Measurements from ENCODE around the gene SLC24A2. TPM values are rescaled to one million over a fixed set of nuclear protein-coding genes. Genes with fewer than 3 reads are reported as not detected.

SLC24A2 gene
- total and polyA plus RNA-seq, 2 donors (not counting 3 experiments of a cell fraction or from before 2014, with no cell fraction given) = not detected

DNA sequence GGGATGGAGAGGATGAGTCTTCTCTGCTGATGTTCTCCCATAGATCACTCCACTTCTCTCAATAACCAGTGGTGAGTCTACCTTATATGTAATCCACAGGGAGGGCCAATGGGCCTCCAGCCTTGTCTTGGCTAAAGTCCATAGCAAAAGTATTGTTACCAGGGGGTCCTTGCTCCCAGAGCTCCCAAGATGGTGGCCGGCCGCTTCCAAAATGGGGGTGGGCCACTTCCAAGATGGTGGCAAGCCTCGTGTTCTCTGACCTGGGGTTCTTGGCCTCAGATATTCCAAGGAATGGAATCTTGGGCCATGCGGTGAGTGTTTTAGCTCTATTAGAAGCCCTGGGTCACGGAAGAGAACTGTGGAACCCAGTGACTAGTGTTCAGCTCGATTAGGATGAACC is 12.0 kb upstream of the SLC24A2 start:
- FAIRE-seq (no peak), DNase-seq (ENCODE audit: low read depth, low spot score) (no peak)
- ChIA-PET CTCF (no interaction called here), POLR2A (no interaction called here)
- Histone ChIP-seq H3K4me2 (ENCODE audit: insufficient read depth, low read length) (no peak overlapping the region), H3K9me1 (replicated peaks; ENCODE audit: control insufficient read depth, extremely low read depth, insufficient read depth, low read length) (no peaks in the 10 kb centered on the region), H4K20me1 (replicated peaks; ENCODE audit: control insufficient read depth, extremely low read depth, insufficient read depth, low read length) (no peaks in the 10 kb centered on the region), H3K27me3 (ENCODE audit: control insufficient read depth in 2 of 2, insufficient read depth in 2 of 2, low read length in 2 of 2) (no peaks in the 10 kb centered on the region), H2AFZ (ENCODE audit: low read depth, low read length) (no peak overlapping the region), H3K9me3 (replicated peaks; ENCODE audit: control insufficient read depth, insufficient read depth, low read length) (no peaks in the 10 kb centered on the region), H3K4me3 (replicated peaks in 1 of 3; ENCODE audit: insufficient read depth in 1 of 3, low read depth in 1 of 3, low read length in 3 of 3) (no peak overlapping the region), H3K36me3 (ENCODE audit: control insufficient read depth in 2 of 2, extremely low read depth in 1 of 2, insufficient read depth in 2 of 2, low read length in 2 of 2) (no peaks in the 10 kb centered on the region), H3K4me1 (ENCODE audit: control insufficient read depth, extremely low read depth, insufficient read depth, low read length) (no peaks in the 10 kb centered on the region), H3K9ac (replicated peaks; ENCODE audit: extremely low read depth, insufficient read depth, low read length) (no peak overlapping the region), H3K79me2 (ENCODE audit: control insufficient read depth, insufficient read depth, low read length) (no peaks in the 10 kb centered on the region), H3K27ac (ENCODE audit: insufficient read depth, low read depth, low read length) (no peak overlapping the region)
- intact Hi-C loops (cut with micrococcal nuclease) (no loop called here), dilution Hi-C loops (cut with MboI; ENCODE audit: extremely low pct_ligation_motif_present, low sequenced_read_pairs) (no loop called here)
- TF ChIP-seq, protein P1, sequence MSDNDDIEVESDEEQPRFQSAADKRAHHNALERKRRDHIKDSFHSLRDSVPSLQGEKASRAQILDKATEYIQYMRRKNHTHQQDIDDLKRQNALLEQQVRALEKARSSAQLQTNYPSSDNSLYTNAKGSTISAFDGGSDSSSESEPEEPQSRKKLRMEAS (IDR thresholded peaks at IDR 0.05; ENCODE audit: insufficient read depth, insufficient read length) = no peak
- no peak for TF ChIP-seq MYC (IDR thresholded peaks at IDR 0.05; ENCODE audit: low read depth, low read length)
- TF ChIP-seq EZH2 (IDR thresholded peaks at IDR 0.05; ENCODE audit: borderline replicate concordance, low read depth, low read length, severe bottlenecking) = no peak
- TF ChIP-seq JUN (IDR thresholded peaks at IDR 0.05; ENCODE audit: borderline replicate concordance, insufficient read depth, insufficient read length, low read depth) = no peak
- no peak for TF ChIP-seq POLR2AphosphoS5 (IDR thresholded peaks at IDR 0.05; ENCODE audit: insufficient read depth, low read depth, low read length)
- no peak for TF ChIP-seq POLR2A (IDR thresholded peaks at IDR 0.05; ENCODE audit: low read depth, low read length)
- TF ChIP-seq CTCF (IDR thresholded peaks at IDR 0.05; ENCODE audit: extremely low read depth in 1 of 2, insufficient read depth in 1 of 2, low read depth in 1 of 2, low read length in 2 of 2) = no peak
- no peak for TF ChIP-seq GATA2 (IDR thresholded peaks at IDR 0.05; ENCODE audit: insufficient read depth, insufficient read length, low read depth, low read length)
- no peak for TF ChIP-seq FOS (IDR thresholded peaks at IDR 0.05; ENCODE audit: borderline replicate concordance, insufficient read depth, low read length)
- BruUV-seq (replicated peaks) = no TSS peak

All from endothelial cell of umbilical vein (primary cell).